Mucosa of descending colon (tissue), 3 donors: ENCODE data around the gene SLC24A5. TPM values are rescaled to one million over a fixed set of nuclear protein-coding genes. Genes with fewer than 3 reads are reported as not detected.

Experiments
- ATAC-seq: fragments of 200-7000 bp; cut with Tn5 transposase; one replicate; pipeline ENCODE4 v1.9.1; 2020; ENCODE audit warnings: mild to moderate bottlenecking, moderate library complexity
- DNase-seq, 3 donors: peaks; one replicate each; pipeline ENCODE4 v3.0.0-alpha.2; 2020
- H3K36me3 ChIP-seq: fragments of 200-600 bp; one replicate; pipeline ENCODE4 v1.8.0; 2021; ENCODE audit warnings: low read depth, mild to moderate bottlenecking
- H3K4me1 ChIP-seq: fragments of 200-600 bp; one replicate; pipeline ENCODE4 v1.8.0; 2021; ENCODE audit warnings: low read depth, mild to moderate bottlenecking
- H3K4me3 ChIP-seq: fragments of 200-600 bp; one replicate; pipeline ENCODE4 v1.8.0; 2021; ENCODE audit warnings: mild to moderate bottlenecking
- H3K9me3 ChIP-seq: fragments of 200-600 bp; one replicate; pipeline ENCODE4 v1.8.0; 2021; ENCODE audit warnings: mild to moderate bottlenecking
- CTCF ChIP-seq: fragments of 200-600 bp; IDR thresholded peaks from one replicate; pipeline ENCODE4 v1.8.0; 2022; ENCODE audit warnings: antibody characterized with exemption, mild to moderate bottlenecking
- intact Hi-C, 2 donors: fragments of 100-400 bp; cut with DNase I in 1 of 2; cut with micrococcal nuclease in 1 of 2; formaldehyde crosslinking; loops; one replicate each; pipeline versions ENCODE4 v1.11.0 to v1.11.1; 2022; cut with DNase I, micrococcal nuclease
- total RNA-seq, 3 donors: library from RNA; stranded (reverse); fragmentation: NEBNext Ultra II Directional in 2 of 3; extraction: Animal tissue kit (Norgen Biotek cat#: 25700) in 2 of 3; gene quantifications; one replicate each; pipeline versions ENCODE4 v1.2.1 to v1.2.4, GENCODE V29; 2021 to 2023
- donor health status: DM: no; HTN: no; CAD: no; lungs with moderate emphysema.
- donor health status: DM: no; HTN: no; CAD: no.
- donor health status: DM: no; HTN: yes; CAD: no.

SLC24A5 gene
- total RNA-seq, 3 donors from 2014 or later = not detected

GRCh38 chr15:48176957-48177356, 56.2 kb downstream of the SLC24A5 start:
- no peaks in the 10 kb centered on the region for H3K9me3 ChIP-seq
- intact Hi-C loops = no loop called here
- no peaks in the 10 kb centered on the region for H3K36me3 ChIP-seq
- H3K4me1 ChIP-seq = no peaks in the 10 kb centered on the region
- DNase-seq (no peak), ATAC-seq (no peak)
- no peak overlapping the region for H3K4me3 ChIP-seq
- TF ChIP-seq CTCF = no peak

GRCh38 chr15:48177383-48177765, 56.6 kb downstream of the SLC24A5 start:
- intact Hi-C loops = no loop called here
- TF ChIP-seq CTCF = no peak
- peak; percentile 81 for ATAC-seq
- no peaks in the 10 kb centered on the region for H3K9me3 ChIP-seq
- H3K36me3 ChIP-seq = no peaks in the 10 kb centered on the region
- peak overlapping the region; percentile 15 for H3K4me3 ChIP-seq
- H3K4me1 ChIP-seq = no peaks in the 10 kb centered on the region
- DNase-seq = peak in 1 of 3 donors; percentile 2

- Histone ChIP-seq H3K4me1 (no peaks in the 10 kb centered on the region), H3K4me3 (peak within 1 kb of the TSS; percentile 15), H3K36me3 (no peaks in the 10 kb centered on the region), H3K9me3 (no peaks in the 10 kb centered on the region)
- intact Hi-C loops = no loop called here
- DNase-seq (peak; percentile 75 to 79 (median 76)), ATAC-seq (peak; percentile 89)
- TF ChIP-seq CTCF = no peak
These were observed 57.2 kb downstream of the SLC24A5 start, which contains the start of gene MYEF2 for GRCh38 chr15:48177766-48178647. Gene MYEF2, minus strand, starts transcription at chr15:48178295. Its CDS starts 58 bp downstream, at chr15:48178237.

DNA sequence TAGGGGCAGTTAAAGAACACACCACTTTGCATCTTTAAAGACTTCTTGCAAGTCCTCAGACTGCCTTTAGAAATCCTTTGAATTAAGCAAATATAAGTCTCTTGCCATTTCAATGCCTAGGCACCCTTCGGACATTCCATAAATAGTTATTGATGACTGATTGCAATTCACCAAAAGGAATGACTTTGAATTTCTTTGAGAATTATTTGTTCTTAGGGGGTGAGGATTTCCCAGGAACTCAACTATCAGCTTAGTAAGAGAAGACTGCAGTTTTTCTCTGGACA, 57.8 kb downstream of the SLC24A5 start:
- H3K36me3 ChIP-seq = no peaks in the 10 kb centered on the region
- TF ChIP-seq CTCF = no peak
- H3K9me3 ChIP-seq = no peaks in the 10 kb centered on the region
- H3K4me3 ChIP-seq = no peak overlapping the region
- ATAC-seq (no peak), DNase-seq (no peak)
- intact Hi-C loops = no loop called here
- H3K4me1 ChIP-seq = no peaks in the 10 kb centered on the region

- DNase-seq (no peak), ATAC-seq (no peak)
- intact Hi-C loops = no loop called here
- Histone ChIP-seq H3K36me3 (no peaks in the 10 kb centered on the region), H3K4me1 (no peaks in the 10 kb centered on the region), H3K9me3 (no peaks in the 10 kb centered on the region), H3K4me3 (no peak overlapping the region)
- no peak for TF ChIP-seq CTCF
These were observed 62.0 kb downstream of the SLC24A5 start for GRCh38 chr15:48182749-48183148.
